Fibroblast of skin of abdomen (primary cell): ENCODE results near the gene ASMTL.
"Not testable (repeated sequence)": the region's sequence is repeated elsewhere in the genome, so short reads cannot be mapped to it uniquely, and the experiment has no call there.

Experiments
- DNase-seq: peaks from one replicate; pipeline ENCODE4 v3.0.0-alpha.2; 2013

Gene ASMTL

GRCh38 chrX:1387141-1387776, 65.5 kb downstream of the ASMTL start:
- no peak for DNase-seq

GRCh38 chrX:1386338-1387127, 66.2 kb downstream of the ASMTL start:
- no peak for DNase-seq

- DNase-seq: no peak
Observed at GRCh38 chrX:1385253-1386223, 67.2 kb downstream of the ASMTL start.

GRCh38 chrX:1384658-1385252, 68.0 kb downstream of the ASMTL start:
- no peak for DNase-seq

GRCh38 chrX:1380672-1381233, 72.0 kb downstream of the ASMTL start:
- DNase-seq: no peak

GRCh38 chrX:1378306-1378759, 74.4 kb downstream of the ASMTL start:
- DNase-seq: no peak

GRCh38 chrX:1368385-1368698, 84.4 kb downstream of the ASMTL start:
- no peak for DNase-seq

- not testable (repeated sequence) for DNase-seq
Observed at GRCh38 chrX:1366363-1366762, 86.3 kb downstream of the ASMTL start.

- DNase-seq: no peak
Observed at GRCh38 chrX:1361910-1362309, 90.8 kb downstream of the ASMTL start.

- no peak for DNase-seq
Observed at GRCh38 chrX:1361275-1361674, 91.4 kb downstream of the ASMTL start.

- DNase-seq: no peak
Observed at GRCh38 chrX:1360171-1360570, 92.5 kb downstream of the ASMTL start.

GRCh38 chrX:1359477-1359873, 93.2 kb downstream of the ASMTL start:
- no peak for DNase-seq

- DNase-seq: no peak
Observed at GRCh38 chrX:1358793-1359476, 93.8 kb downstream of the ASMTL start.

GRCh38 chrX:1357993-1358392, 94.7 kb downstream of the ASMTL start:
- DNase-seq: no peak

- DNase-seq: no peak
Observed at GRCh38 chrX:1355131-1356046, 97.3 kb downstream of the ASMTL start.

- no peak for DNase-seq
Observed at GRCh38 chrX:1354036-1355019, 98.4 kb downstream of the ASMTL start.
